DOHH2 (cell line): ENCODE measurements around the gene CNBP.

Experiments used
- H3F3A ChIP-seq: fragments of 200-600 bp; sonication (generic), shearing (Covaris generic); 2 replicates; pipeline ENCODE4 v1.6.0; 2016; ENCODE audit warnings: antibody characterized with exemption, mild to moderate bottlenecking; ENCODE audit not compliant: control insufficient read depth, insufficient read depth
- H3K27ac ChIP-seq: fragments of 200-600 bp; sonication (generic); 2 replicates; pipeline ENCODE4 v1.5.1; 2014; ENCODE audit warnings: low read depth, mild to moderate bottlenecking, low read length, moderate library complexity
- H3K27me3 ChIP-seq: fragments of 200-600 bp; sonication (generic); 2 replicates; pipeline ENCODE4 v1.6.1; 2014; ENCODE audit warnings: mild to moderate bottlenecking, low read length, mixed read lengths; ENCODE audit not compliant: control insufficient read depth
- H3K36me3 ChIP-seq: fragments of 200-600 bp; sonication (generic); 2 replicates; pipeline ENCODE4 v1.6.1; 2014; ENCODE audit warnings: mild to moderate bottlenecking, low read length, moderate library complexity, mixed read lengths; ENCODE audit not compliant: control insufficient read depth
- H3K4me1 ChIP-seq: fragments of 200-600 bp; sonication (generic); 2 replicates; pipeline ENCODE4 v1.6.1; 2014; ENCODE audit warnings: mild to moderate bottlenecking, low read length, mixed read lengths; ENCODE audit not compliant: control insufficient read depth
- H3K4me2 ChIP-seq: fragments of 200-600 bp; sonication (generic); 2 replicates; pipeline ENCODE4 v1.6.0; 2014; ENCODE audit warnings: mild to moderate bottlenecking, low read length, moderate library complexity
- H3K4me3 ChIP-seq: fragments of 200-600 bp; sonication (generic); 2 replicates; pipeline ENCODE4 v1.5.1; 2014; ENCODE audit warnings: mild to moderate bottlenecking, low read length, mixed read lengths
- H3K79me2 ChIP-seq: fragments of 200-600 bp; sonication (generic); 2 replicates; pipeline ENCODE4 v1.6.1; 2014; ENCODE audit warnings: mild to moderate bottlenecking, low read length, mixed read lengths; ENCODE audit not compliant: control insufficient read depth
- H3K9me2 ChIP-seq: fragments of 200-600 bp; sonication (generic); replicated peaks from 2 replicates; pipeline ENCODE4 v1.6.1; 2014; ENCODE audit warnings: mild to moderate bottlenecking, low read length, mixed read lengths; ENCODE audit not compliant: control insufficient read depth
- H3K9me3 ChIP-seq: fragments of 200-600 bp; sonication (generic); 2 replicates; pipeline ENCODE4 v1.6.1; 2014; ENCODE audit warnings: antibody characterized with exemption, low read length, mixed read lengths; ENCODE audit not compliant: control insufficient read depth, insufficient read depth
- H4K20me1 ChIP-seq: fragments of 200-600 bp; sonication (generic); 2 replicates; pipeline ENCODE4 v1.6.0; 2014; ENCODE audit warnings: low read depth, mild to moderate bottlenecking, antibody characterized with exemption, low read length, moderate library complexity; ENCODE audit not compliant: control insufficient read depth, insufficient read depth
- CTCF ChIP-seq: fragments of 200-600 bp; sonication (generic); IDR thresholded peaks from one replicate; pipeline ENCODE4 v1.5.1; 2014; ENCODE audit warnings: antibody characterized with exemption, mild to moderate bottlenecking, low read depth, low read length; ENCODE audit not compliant: poor library complexity, severe bottlenecking
- EZH2phosphoT487 ChIP-seq: fragments of 200-600 bp; sonication (generic); IDR thresholded peaks from 2 replicates; pipeline ENCODE4 v1.6.1; 2017; ENCODE audit warnings: borderline replicate concordance, mild to moderate bottlenecking, antibody characterized with exemption, low read length, moderate library complexity, mixed read lengths

The CNBP gene

GRCh38 chr3:129183569-129184395, at the start of gene CNBP:
TSS of gene CNBP (minus strand) at chr3:129183896. CDS start at chr3:129171757, 12,139 bp downstream.
- Histone ChIP-seq H3F3A (peaks cover 15% of the 10 kb centered on the region), H3K4me1 (peaks cover 66% of the 10 kb centered on the region), H3K4me2 (peak within 1 kb of the TSS; percentile 81), H3K9me3 (no peaks in the 10 kb centered on the region), H4K20me1 (peaks cover 18% of the 10 kb centered on the region), H3K27ac (peak within 1 kb of the TSS; percentile 78), H3K36me3 (peaks cover 73% of the 10 kb centered on the region), H3K9me2 (no peaks in the 10 kb centered on the region), H3K79me2 (peaks cover 96% of the 10 kb centered on the region), H3K27me3 (no peaks in the 10 kb centered on the region), H3K4me3 (peak within 1 kb of the TSS; percentile 91)
- TF ChIP-seq CTCF, result no peak
- no peak for TF ChIP-seq EZH2phosphoT487

- Histone ChIP-seq H3F3A (peaks cover 10% of the 10 kb centered on the region), H3K4me2 (no peak overlapping the region), H3K79me2 (no peaks in the 10 kb centered on the region), H3K9me2 (no peaks in the 10 kb centered on the region), H4K20me1 (0 out of 2 replicates have a peak, but pooled peaks cover 3% of the 10 kb centered on the region), H3K27ac (no peak overlapping the region), H3K27me3 (no peaks in the 10 kb centered on the region), H3K4me3 (no peak overlapping the region), H3K9me3 (no peaks in the 10 kb centered on the region), H3K4me1 (peaks cover 27% of the 10 kb centered on the region), H3K36me3 (no peaks in the 10 kb centered on the region)
- TF ChIP-seq CTCF (no peak), EZH2phosphoT487 (no peak)
Measured at GRCh38 chr3:129231331-129232119, 47.8 kb upstream of the CNBP start.

GRCh38 chr3:129230311-129231019, 46.8 kb upstream of the CNBP start:
- H3K9me2 ChIP-seq, result no peaks in the 10 kb centered on the region
- H3K4me2 ChIP-seq, result no peak overlapping the region

More at GRCh38 chr3:129230311-129231019, 46.8 kb upstream of the CNBP start:
- Histone ChIP-seq H3K4me1 (peaks cover 26% of the 10 kb centered on the region), H3K27me3 (no peaks in the 10 kb centered on the region), H3K9me3 (no peaks in the 10 kb centered on the region), H4K20me1 (0 out of 2 replicates have a peak, but pooled peaks cover 3% of the 10 kb centered on the region), H3F3A (peaks cover 10% of the 10 kb centered on the region), H3K4me3 (no peak overlapping the region), H3K79me2 (no peaks in the 10 kb centered on the region), H3K27ac (no peak overlapping the region), H3K36me3 (no peaks in the 10 kb centered on the region)
- no peak for TF ChIP-seq EZH2phosphoT487
- no peak for TF ChIP-seq CTCF
